H9 (cell line): ENCODE data around the gene CYB5B. TPM values are rescaled to one million over a fixed set of nuclear protein-coding genes. Genes with fewer than 3 reads are reported as not detected.

Source experiments
- DNase-seq: peaks from one replicate; pipeline ENCODE4 v3.0.0-alpha.2; 2017
- H2AFZ ChIP-seq: one replicate; pipeline ENCODE4 v1.6.1; 2013; ENCODE audit warnings: mild to moderate bottlenecking, low read length, control low read depth, moderate library complexity
- H2AK5ac ChIP-seq: 2 replicates; pipeline ENCODE4 v1.6.1; 2013; ENCODE audit warnings: low read length, control low read depth, mixed read lengths; ENCODE audit not compliant: insufficient read length
- H2BK120ac ChIP-seq: one replicate; pipeline ENCODE4 v1.6.1; 2013; ENCODE audit warnings: low read depth, mild to moderate bottlenecking, low read length, control low read depth, inconsistent platforms; ENCODE audit not compliant: poor library complexity, severe bottlenecking
- H2BK12ac ChIP-seq: 2 replicates; pipeline ENCODE4 v1.6.1; 2013; ENCODE audit warnings: low read length, control low read depth, mixed read lengths, low read depth; ENCODE audit not compliant: insufficient read length
- H2BK15ac ChIP-seq: 2 replicates; pipeline ENCODE4 v1.6.1; 2013; ENCODE audit warnings: low read depth, low read length, control low read depth
- H2BK20ac ChIP-seq: one replicate; pipeline ENCODE4 v1.6.1; 2013; ENCODE audit warnings: low read depth, mild to moderate bottlenecking, low read length, control low read depth, inconsistent platforms; ENCODE audit not compliant: poor library complexity, severe bottlenecking
- H2BK5ac ChIP-seq: 2 replicates; pipeline ENCODE4 v1.6.1; 2013; ENCODE audit warnings: low read length, control low read depth, mixed read lengths; ENCODE audit not compliant: insufficient read length
- H3K14ac ChIP-seq: 2 replicates; pipeline ENCODE4 v1.6.1; 2013; ENCODE audit warnings: low read length, control low read depth; ENCODE audit not compliant: insufficient read depth
- H3K18ac ChIP-seq: 2 replicates; pipeline ENCODE4 v1.6.1; 2013; ENCODE audit warnings: low read depth, mild to moderate bottlenecking, mixed read lengths, low read length, control low read depth; ENCODE audit not compliant: insufficient read length
- H3K23ac ChIP-seq: 2 replicates; pipeline ENCODE4 v1.6.1; 2013; ENCODE audit warnings: low read length, control low read depth, mixed read lengths, low read depth; ENCODE audit not compliant: insufficient read length
- H3K23me2 ChIP-seq: 2 replicates; pipeline ENCODE4 v1.6.1; 2013; ENCODE audit warnings: low read depth, mild to moderate bottlenecking, mixed read lengths, low read length, control low read depth; ENCODE audit not compliant: insufficient read length, poor library complexity, severe bottlenecking
- H3K27ac ChIP-seq: 2 replicates; pipeline ENCODE4 v1.5.1; 2013; ENCODE audit warnings: low read length, control low read depth, mixed read lengths, low read depth; ENCODE audit not compliant: insufficient read length
- H3K27me3 ChIP-seq: 2 replicates; pipeline ENCODE4 v1.6.1; 2013; ENCODE audit warnings: low read length, control low read depth, inconsistent platforms; ENCODE audit not compliant: insufficient read depth
- H3K4ac ChIP-seq: 2 replicates; pipeline ENCODE4 v1.6.1; 2013; ENCODE audit warnings: low read depth, mild to moderate bottlenecking, control low read depth, inconsistent platforms, low read length, moderate library complexity
- H3K4me1 ChIP-seq: 2 replicates; pipeline ENCODE4 v1.6.1; 2013; ENCODE audit warnings: low read length, control low read depth, inconsistent platforms; ENCODE audit not compliant: insufficient read depth
- H3K4me2 ChIP-seq: 2 replicates; pipeline ENCODE4 v1.6.1; 2013; ENCODE audit warnings: low read length, control low read depth, mixed read lengths; ENCODE audit not compliant: insufficient read length, insufficient read depth
- H3K56ac ChIP-seq: 2 replicates; pipeline ENCODE4 v1.6.1; 2013; ENCODE audit warnings: low read depth, mild to moderate bottlenecking, mixed read lengths, low read length, control low read depth; ENCODE audit not compliant: insufficient read length
- H3K79me1 ChIP-seq: 2 replicates; pipeline ENCODE4 v1.6.1; 2013; ENCODE audit warnings: low read depth, mild to moderate bottlenecking, moderate library complexity, low read length, control low read depth, inconsistent platforms; ENCODE audit not compliant: insufficient read depth, poor library complexity, severe bottlenecking
- H3K79me2 ChIP-seq: 2 replicates; pipeline ENCODE4 v1.6.1; 2013; ENCODE audit warnings: low read length, control low read depth, inconsistent platforms; ENCODE audit not compliant: insufficient read depth
- H3K9ac ChIP-seq: 2 replicates; pipeline ENCODE4 v1.6.1; 2013; ENCODE audit warnings: low read length, control low read depth, mixed read lengths; ENCODE audit not compliant: insufficient read length; ENCODE audit errors: extremely low read depth
- H3K9me3 ChIP-seq: one replicate; pipeline ENCODE4 v1.6.1; 2013; ENCODE audit warnings: low read depth, low read length, inconsistent platforms; ENCODE audit not compliant: control insufficient read depth
- H3T11ph ChIP-seq: one replicate; pipeline ENCODE4 v1.6.1; 2013; ENCODE audit warnings: mild to moderate bottlenecking, low read length, control low read depth, inconsistent platforms
- H4K20me1 ChIP-seq: one replicate; pipeline ENCODE4 v1.6.1; 2013; ENCODE audit not compliant: control insufficient read depth, insufficient read length, insufficient read depth
- H4K5ac ChIP-seq: 2 replicates; pipeline ENCODE4 v1.6.1; 2013; ENCODE audit warnings: low read depth, mild to moderate bottlenecking, mixed read lengths, low read length, control low read depth; ENCODE audit not compliant: insufficient read length
- H4K8ac ChIP-seq: replicated peaks from 2 replicates; pipeline ENCODE4 v1.6.1; 2013; ENCODE audit warnings: low read length, control low read depth, mixed read lengths, low read depth; ENCODE audit not compliant: insufficient read length
- H4K91ac ChIP-seq: 2 replicates; pipeline ENCODE4 v1.6.1; 2013; ENCODE audit warnings: low read depth, mild to moderate bottlenecking, moderate library complexity, mixed read lengths, low read length, control low read depth; ENCODE audit not compliant: insufficient read length
- H3K27ac Mint-ChIP-seq, 3 experiments: 2 replicates in 2 of 3; 3 replicates in 1 of 3; pipeline ENCODE4 v1.8.0; 2020 to 2021; ENCODE audit warnings: mixed read lengths in 3 of 3, mild to moderate bottlenecking in 1 of 3, moderate library complexity in 1 of 3
- H3K27me3 Mint-ChIP-seq: 2 replicates; pipeline ENCODE4 v1.8.0; 2021; ENCODE audit warnings: low read depth, mild to moderate bottlenecking, moderate library complexity, mixed read lengths
- H3K36me3 Mint-ChIP-seq, 3 experiments: 2 replicates in 2 of 3; 3 replicates in 1 of 3; pipeline ENCODE4 v1.8.0; 2020 to 2021; ENCODE audit warnings: low read depth in 3 of 3, mixed read lengths in 3 of 3; ENCODE audit not compliant: insufficient read depth in 1 of 3
- H3K4me1 Mint-ChIP-seq, 2 experiments: 2 replicates each; pipeline ENCODE4 v1.8.0; 2020; ENCODE audit warnings: mixed read lengths in 2 of 2
- H3K4me3 Mint-ChIP-seq, 2 experiments: 2 replicates in 1 of 2; 3 replicates in 1 of 2; pipeline ENCODE4 v1.8.0; 2020 to 2021; ENCODE audit warnings: mild to moderate bottlenecking in 2 of 2, mixed read lengths in 2 of 2, moderate library complexity in 1 of 2
- H3K9me3 Mint-ChIP-seq, 2 experiments: 2 replicates in 1 of 2; 3 replicates in 1 of 2; pipeline ENCODE4 v1.8.0; 2020; ENCODE audit warnings: mild to moderate bottlenecking in 2 of 2, mixed read lengths in 2 of 2, moderate library complexity in 1 of 2
- CTCF ChIP-seq: fragments of 200-600 bp; sonication (generic); conservative IDR thresholded peaks from 3 replicates; pipeline ENCODE4 v1.8.0; 2021; ENCODE audit warnings: antibody characterized with exemption, mild to moderate bottlenecking
- WGBS: extraction: QIAGEN DNeasy Blood & Tissue Kit; methylation state at CpG from one replicate; pipeline ENCODE4 v1.1.7; 2013; ENCODE audit warnings: missing lambda C conversion rate, low lambda C conversion rate, mixed read lengths; ENCODE audit not compliant: insufficient read length; ENCODE audit errors: extremely low coverage; 5-methylcytosine and 5-hydroxymethylcytosine counted together
- total RNA-seq: library from RNA; stranded (reverse); gene quantifications from 2 replicates; pipeline ENCODE4 v1.2.1, GENCODE V29; 2021

Gene CYB5B
- total RNA-seq, 1 experiment from 2014 or later, result 126 TPM

- no peaks in the 10 kb centered on the region for H4K20me1 ChIP-seq
- TF ChIP-seq CTCF, result no peak
- H4K5ac ChIP-seq, result no peak overlapping the region
- no peak overlapping the region for H3K4me3 Mint-ChIP-seq
- no peak overlapping the region for H4K91ac ChIP-seq
- H3K9me3 ChIP-seq, result no peaks in the 10 kb centered on the region
- H2AK5ac ChIP-seq, result no peak overlapping the region
- no peaks in the 10 kb centered on the region for H3K79me2 ChIP-seq
- no peaks in the 10 kb centered on the region for H3K27me3 ChIP-seq
- no peaks in the 10 kb centered on the region for H3K79me1 ChIP-seq
- no peaks in the 10 kb centered on the region; the same call in 1 of the 2 replicates for H3K4me1 ChIP-seq
- no peak overlapping the region for H2BK120ac ChIP-seq
- H2BK12ac ChIP-seq, result no peak overlapping the region
- no peaks in the 10 kb centered on the region for H3K36me3 Mint-ChIP-seq
- no peak overlapping the region for H2BK15ac ChIP-seq
- H3K23me2 ChIP-seq, result no peaks in the 10 kb centered on the region
- H3K9ac ChIP-seq, result no peak overlapping the region
- no peak overlapping the region for H3T11ph ChIP-seq
- H2BK5ac ChIP-seq, result no peak overlapping the region
- peaks cover 0 to under 1% of the 10 kb centered on the region in 2 experiments; a peak in 2 of 4 replicates for H3K4me1 Mint-ChIP-seq
- no CpG with 5 or more reads among the region's 12 CpGs for WGBS
- H3K27me3 Mint-ChIP-seq, result no peaks in the 10 kb centered on the region
- no peak overlapping the region for H3K18ac ChIP-seq
- H2AFZ ChIP-seq, result no peak overlapping the region
- no peak overlapping the region for H3K14ac ChIP-seq
- H3K4ac ChIP-seq, result no peak overlapping the region
- no peak overlapping the region; a peak in 2 of 7 replicates for H3K27ac Mint-ChIP-seq
- H3K4me2 ChIP-seq, result no peak overlapping the region
- H4K8ac ChIP-seq, result no peak overlapping the region
- no peak overlapping the region for H3K56ac ChIP-seq
- no peak for DNase-seq
- no peak overlapping the region for H3K27ac ChIP-seq
- H3K9me3 Mint-ChIP-seq, result peaks cover 0 to 1% of the 10 kb centered on the region in 2 experiments; a peak in 2 of 5 replicates
- no peak overlapping the region for H3K23ac ChIP-seq
- H2BK20ac ChIP-seq, result no peak overlapping the region
These were observed 12.1 kb upstream of the CYB5B start for GRCh38 chr16:69412287-69412686.
